ENCODE measurements around the gene NOL4L.

NOL4L gene

DNA sequence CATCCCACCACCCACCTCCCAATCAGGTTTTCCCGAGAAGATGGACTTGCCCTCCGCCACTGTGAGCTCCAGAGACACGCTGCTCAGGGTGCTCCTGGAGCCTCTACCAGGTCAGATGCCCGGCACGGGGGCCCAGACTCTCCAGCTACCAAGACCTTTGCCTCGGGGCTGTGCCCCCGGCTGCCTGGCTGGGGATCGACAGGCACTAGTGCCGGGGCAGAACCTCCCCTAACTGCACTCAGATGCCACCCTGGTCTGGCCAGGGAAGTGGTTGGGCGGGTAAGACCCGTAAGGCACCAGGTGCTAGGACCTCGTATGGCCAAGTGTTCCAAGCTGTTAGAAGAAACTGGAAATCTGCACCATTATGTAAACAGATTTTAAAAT lies 126.3 kb downstream of the NOL4L start:
- DNase-seq (ENCODE audit: low spot score), result no peak

DNA sequence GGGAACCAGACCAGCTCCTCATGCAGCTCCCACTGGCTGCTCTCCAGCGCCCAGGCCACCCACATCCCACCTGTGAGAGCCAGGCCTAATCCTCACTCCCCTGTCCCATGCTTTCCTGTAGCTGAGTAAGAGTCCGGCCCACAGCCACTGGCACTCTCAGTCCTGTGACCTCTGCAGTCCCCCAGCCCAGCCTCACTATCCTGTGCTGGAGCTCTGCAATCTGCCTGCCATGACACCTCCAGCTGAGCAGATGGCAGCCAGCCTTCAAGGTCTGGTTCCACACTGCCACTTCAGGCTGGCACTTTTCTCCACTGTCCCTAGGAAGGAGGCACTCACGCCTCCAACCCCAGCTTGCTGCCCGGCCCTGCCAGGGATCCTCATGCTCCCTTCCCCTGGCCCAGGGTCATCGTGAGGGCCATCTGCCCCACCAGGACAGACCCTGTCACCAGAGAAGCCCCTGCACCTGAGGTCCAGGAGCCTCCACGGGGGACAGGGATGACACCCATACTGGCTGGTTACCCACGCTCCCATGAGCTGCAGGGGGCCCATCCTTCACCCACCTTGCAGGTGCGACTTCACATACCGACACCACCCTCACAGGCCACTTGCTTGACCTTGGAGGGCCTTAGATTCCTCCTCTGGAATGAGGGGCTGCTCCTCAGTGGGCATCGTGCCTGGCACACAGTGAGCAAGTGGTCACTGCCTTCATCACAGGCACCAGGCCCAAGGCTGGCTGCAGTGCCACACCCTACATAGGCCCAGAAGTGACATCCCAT lies 126.9 kb downstream of the NOL4L start:
- no peak for DNase-seq (ENCODE audit: low spot score)

DNA sequence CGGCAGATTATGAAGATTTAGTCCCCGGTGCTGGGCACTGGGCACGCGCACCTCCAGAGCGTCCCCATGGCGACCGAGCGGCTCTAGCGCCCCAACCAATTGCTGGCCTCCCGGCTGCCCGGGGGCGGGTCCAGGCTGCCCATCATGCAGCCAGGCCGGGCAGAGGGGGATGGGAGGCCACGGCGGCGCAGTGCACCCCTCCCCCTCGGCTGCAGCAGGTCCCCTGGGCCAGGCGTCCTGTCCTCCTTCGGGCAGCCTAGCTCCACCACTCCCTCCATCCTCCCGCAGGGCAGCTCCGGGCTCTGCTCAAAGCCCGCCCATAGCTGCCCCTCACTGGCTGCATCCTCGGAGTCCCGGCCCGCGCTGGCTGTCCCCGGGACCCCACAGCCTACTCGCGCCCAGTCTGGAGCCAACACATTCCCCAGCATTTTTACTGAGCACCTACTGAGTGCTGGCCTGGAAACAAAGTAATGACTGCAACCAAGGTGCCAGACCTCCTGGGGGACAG lies 127.6 kb downstream of the NOL4L start:
- DNase-seq (ENCODE audit: low spot score), result peak; percentile 97

- DNase-seq (ENCODE audit: low spot score), result peak; percentile 95
Observed at GRCh38 chr20:32456869-32457478, 128.2 kb downstream of the NOL4L start.

- DNase-seq (ENCODE audit: low spot score), result no peak
Observed at GRCh38 chr20:32455901-32456701, 129.0 kb downstream of the NOL4L start.

GRCh38 chr20:32455171-32455900 lies 129.8 kb downstream of the NOL4L start:
- DNase-seq (ENCODE audit: low spot score), result no peak

GRCh38 chr20:32454164-32455145 lies 130.7 kb downstream of the NOL4L start:
- no peak for DNase-seq (ENCODE audit: low spot score)

GRCh38 chr20:32453467-32454163 lies 131.5 kb downstream of the NOL4L start:
- no peak for DNase-seq (ENCODE audit: low spot score)

- no peak for DNase-seq (ENCODE audit: low spot score)
Observed at GRCh38 chr20:32452776-32453466, 132.2 kb downstream of the NOL4L start.

DNA sequence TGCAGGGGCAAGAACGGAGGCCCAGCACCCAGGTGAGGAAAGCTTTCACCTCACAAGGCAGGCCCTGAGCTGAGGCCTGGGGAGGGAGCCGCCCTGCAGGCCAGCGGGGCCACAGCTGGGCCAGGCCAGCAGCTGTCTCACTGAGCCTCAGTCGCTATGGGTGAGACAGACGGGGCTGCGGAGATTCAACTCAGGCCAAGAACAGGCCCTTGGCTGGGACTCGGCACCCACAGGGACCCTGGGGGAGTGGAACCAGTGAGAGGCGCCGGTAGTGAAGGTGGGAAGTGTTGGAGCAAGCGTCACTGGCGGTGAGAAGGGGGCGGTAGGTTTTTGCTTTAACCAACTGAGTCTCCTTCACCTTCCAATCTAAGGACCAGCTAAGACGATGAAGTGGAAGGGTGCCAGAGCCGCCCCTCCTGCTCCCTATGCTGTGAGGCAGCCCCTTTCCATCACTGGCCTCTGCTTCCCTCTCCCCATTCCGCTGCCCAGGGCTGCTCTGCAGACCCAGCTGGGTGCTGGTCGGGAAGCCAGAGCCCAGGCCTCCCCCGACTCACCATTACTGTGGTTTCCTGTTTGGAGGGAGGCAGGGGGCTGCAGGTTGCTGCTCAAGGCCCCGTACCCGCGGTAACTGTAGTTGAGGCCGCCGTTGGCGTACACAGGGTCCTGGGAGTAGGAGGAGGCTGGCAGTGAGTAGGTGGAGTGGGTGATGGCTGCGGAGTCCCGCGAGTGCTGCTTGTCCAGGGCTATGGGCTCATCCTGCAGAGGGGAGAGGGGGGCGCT lies 133.3 kb downstream of the NOL4L start:
- no peak for DNase-seq (ENCODE audit: low spot score)

- no peak for DNase-seq (ENCODE audit: low spot score)
Observed at GRCh38 chr20:32451340-32451681, 133.8 kb downstream of the NOL4L start.

DNA sequence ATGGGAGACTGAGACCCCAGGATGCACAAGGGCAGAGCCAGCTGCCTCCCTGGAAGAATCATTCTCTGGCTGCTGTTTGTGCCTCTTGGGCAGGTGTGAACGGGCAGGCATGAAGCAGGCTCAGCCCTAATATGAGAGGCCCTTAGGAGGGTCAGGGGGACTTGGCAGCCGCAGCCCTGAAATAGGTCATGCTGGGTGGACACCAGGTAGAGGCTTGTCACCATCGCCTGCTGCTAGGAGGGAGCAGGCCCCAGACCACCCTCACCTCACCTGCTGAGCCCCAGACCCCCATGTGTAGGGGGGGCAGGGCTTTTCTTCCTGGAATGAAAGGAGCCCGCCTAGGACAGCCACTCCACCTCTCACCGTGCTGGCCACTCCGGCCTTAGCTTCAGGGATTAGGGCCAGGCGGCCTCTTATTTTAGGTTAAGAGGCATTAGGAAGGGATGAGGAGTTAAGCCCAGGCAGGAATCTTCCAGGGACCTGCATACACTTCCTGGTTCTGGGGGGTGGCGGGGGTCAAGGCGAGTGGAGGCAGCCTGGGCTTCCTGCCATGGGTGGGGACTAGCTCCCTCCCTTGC lies 134.6 kb downstream of the NOL4L start:
- DNase-seq (ENCODE audit: low spot score), result no peak

DNA sequence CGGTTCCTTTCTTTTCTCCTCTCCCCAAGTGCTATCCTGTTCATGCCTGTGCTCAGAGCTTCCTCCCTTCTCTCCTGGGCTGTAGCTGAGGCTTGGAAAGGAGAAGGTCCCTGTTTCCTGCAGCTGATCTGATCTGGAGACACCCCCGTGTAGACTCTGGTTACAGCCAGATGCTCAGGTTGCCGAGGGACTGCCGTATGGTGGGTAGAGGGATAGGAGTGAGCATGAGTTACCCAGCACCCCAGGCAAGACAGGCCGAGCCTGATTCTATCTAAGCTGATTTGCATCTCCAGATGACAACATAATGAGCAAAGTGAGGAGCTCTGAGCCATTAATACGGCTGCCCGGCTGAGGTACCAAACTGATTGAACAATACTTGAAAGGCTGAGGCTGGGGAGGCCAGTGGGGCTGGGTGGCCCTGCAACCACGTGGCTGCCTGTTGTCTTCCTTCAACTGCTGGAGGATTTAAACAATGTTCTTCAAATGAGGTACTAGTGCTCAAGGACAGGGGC lies 135.2 kb downstream of the NOL4L start:
- peak; percentile 94 for DNase-seq (ENCODE audit: low spot score)

GRCh38 chr20:32449057-32449889 lies 135.9 kb downstream of the NOL4L start:
- DNase-seq (ENCODE audit: low spot score), result no peak

GRCh38 chr20:32448306-32449056 lies 136.7 kb downstream of the NOL4L start:
- DNase-seq (ENCODE audit: low spot score), result no peak
